RPMI8226 (cell line): ENCODE measurements around the gene KIFC3.
A peak's percentile ranks its signal among the peaks of the same experiment; 100 is the strongest.
"Not testable (repeated sequence)": the region's sequence is repeated elsewhere in the genome, so short reads cannot be mapped to it uniquely, and the experiment has no call there.

ENCODE experiments used
- DNase-seq: peaks from one replicate; pipeline ENCODE4 v3.0.0-alpha.2; 2015

Gene KIFC3

GRCh38 chr16:57734308-57734924, 67.9 kb downstream of the KIFC3 start:
- peak; percentile 31 for DNase-seq

GRCh38 chr16:57732714-57733113, 69.6 kb downstream of the KIFC3 start:
- no peak for DNase-seq

GRCh38 chr16:57732037-57732436, 70.3 kb downstream of the KIFC3 start:
- no peak for DNase-seq

- DNase-seq, result no peak
These were observed 71.2 kb downstream of the KIFC3 start for GRCh38 chr16:57730771-57731730.

GRCh38 chr16:57729852-57730251, 72.4 kb downstream of the KIFC3 start:
- not testable (repeated sequence) for DNase-seq

GRCh38 chr16:57729182-57729484, 73.2 kb downstream of the KIFC3 start:
- no peak for DNase-seq

- no peak for DNase-seq
These were observed 73.7 kb downstream of the KIFC3 start for GRCh38 chr16:57728336-57729181.

- DNase-seq, result no peak
These were observed 74.7 kb downstream of the KIFC3 start for GRCh38 chr16:57727610-57728009.

- peak; percentile 17 for DNase-seq
These were observed 75.8 kb downstream of the KIFC3 start for GRCh38 chr16:57726433-57726947.

- DNase-seq, result no peak
These were observed 76.3 kb downstream of the KIFC3 start for GRCh38 chr16:57725976-57726375.

- DNase-seq, result peak; percentile 70
These were observed 76.7 kb downstream of the KIFC3 start for GRCh38 chr16:57725554-57725953.

GRCh38 chr16:57725151-57725550, 77.1 kb downstream of the KIFC3 start:
- peak; percentile 11 for DNase-seq

GRCh38 chr16:57724531-57724930, 77.8 kb downstream of the KIFC3 start:
- DNase-seq, result no peak

GRCh38 chr16:57723170-57723569, 79.1 kb downstream of the KIFC3 start:
- no peak for DNase-seq

GRCh38 chr16:57722651-57723050, 79.6 kb downstream of the KIFC3 start:
- DNase-seq, result no peak

GRCh38 chr16:57722210-57722499, 80.1 kb downstream of the KIFC3 start:
- no peak for DNase-seq

GRCh38 chr16:57721356-57722209, 80.7 kb downstream of the KIFC3 start:
- no peak for DNase-seq

GRCh38 chr16:57720142-57720575, 82.1 kb downstream of the KIFC3 start:
- peak; percentile 78 for DNase-seq

- no peak for DNase-seq
These were observed 88.2 kb downstream of the KIFC3 start for GRCh38 chr16:57714047-57714446.

GRCh38 chr16:57713596-57713995, 88.7 kb downstream of the KIFC3 start:
- DNase-seq, result no peak

- not testable (repeated sequence) for DNase-seq
These were observed 89.7 kb downstream of the KIFC3 start for GRCh38 chr16:57712569-57712968.

- DNase-seq, result no peak
These were observed 90.3 kb downstream of the KIFC3 start for GRCh38 chr16:57711993-57712392.
